OCI-LY7 (cell line): Measurements from ENCODE around the gene S100A6. TPM values are rescaled to one million over a fixed set of nuclear protein-coding genes. Genes with fewer than 3 reads are reported as not detected.

Source experiments
- BruUV-seq: library from RNA; stranded (reverse); fragments of 400-500 nt; replicated peaks from 2 replicates; lab custom pipeline; 2021; lab: Mats Ljungman, UMichigan
- CTCF ChIA-PET: fragments of 300-600 bp; sonication (Branson Sonifier 250); formaldehyde crosslinking; loops from one replicate; lab custom pipeline; 2022; ENCODE audit warnings: antibody characterized with exemption; ENCODE audit not compliant: unreplicated experiment; lab: Charles Lee
- POLR2A ChIA-PET: fragments of 300-600 bp; sonication (Branson Sonifier 250); formaldehyde crosslinking; loops from one replicate; lab custom pipeline; 2022; ENCODE audit warnings: antibody characterized with exemption; lab: Charles Lee
- DNase-seq: peaks from one replicate; pipeline ENCODE4 v3.0.0-alpha.2; 2015; ENCODE audit warnings: low spot score
- H2AFZ ChIP-seq: fragments of 200-600 bp; sonication (generic), shearing (Covaris generic); 2 replicates; pipeline ENCODE4 v1.6.1; 2014; ENCODE audit warnings: mild to moderate bottlenecking, antibody characterized with exemption, low read length, moderate library complexity
- H3K27ac ChIP-seq: fragments of 200-600 bp; sonication (generic); 2 replicates; pipeline ENCODE4 v1.5.1; 2014; ENCODE audit warnings: mixed run types, low read depth, mild to moderate bottlenecking, moderate library complexity, low read length, inconsistent platforms; ENCODE audit not compliant: poor library complexity, severe bottlenecking
- H3K36me3 ChIP-seq: fragments of 200-600 bp; sonication (generic); 2 replicates; pipeline ENCODE4 v1.6.1; 2014; ENCODE audit warnings: mild to moderate bottlenecking, antibody characterized with exemption, low read length, moderate library complexity, mixed read lengths; ENCODE audit not compliant: insufficient read depth
- H3K4me1 ChIP-seq: fragments of 200-600 bp; sonication (generic); 2 replicates; pipeline ENCODE4 v1.5.1; 2014; ENCODE audit warnings: mild to moderate bottlenecking, low read length; ENCODE audit not compliant: insufficient read depth, poor library complexity, severe bottlenecking
- H3K4me2 ChIP-seq: fragments of 200-600 bp; sonication (generic); 2 replicates; pipeline ENCODE4 v1.6.1; 2014; ENCODE audit warnings: mild to moderate bottlenecking, low read length
- H3K4me3 ChIP-seq: fragments of 200-600 bp; sonication (generic); 2 replicates; pipeline ENCODE4 v1.5.1; 2014; ENCODE audit warnings: mild to moderate bottlenecking, low read depth, low read length; ENCODE audit not compliant: poor library complexity, severe bottlenecking
- H3K79me2 ChIP-seq: fragments of 200-600 bp; sonication (generic); 2 replicates; pipeline ENCODE4 v1.6.1; 2016; ENCODE audit warnings: low read depth, mild to moderate bottlenecking, low read length, moderate library complexity, mixed read lengths; ENCODE audit not compliant: insufficient read depth
- H3K9me2 ChIP-seq: fragments of 200-600 bp; sonication (generic); 2 replicates; pipeline ENCODE4 v1.6.1; 2016; ENCODE audit warnings: mild to moderate bottlenecking, low read length, mixed read lengths; ENCODE audit not compliant: insufficient read depth
- H3K9me3 ChIP-seq: fragments of 200-600 bp; sonication (generic); 2 replicates; pipeline ENCODE4 v1.6.1; 2014; ENCODE audit warnings: mild to moderate bottlenecking, mixed run types, low read length, mixed read lengths
- H4K20me1 ChIP-seq: fragments of 200-600 bp; sonication (generic); 2 replicates; pipeline ENCODE4 v1.6.1; 2014; ENCODE audit warnings: mild to moderate bottlenecking, antibody characterized with exemption, low read length, moderate library complexity, mixed read lengths; ENCODE audit not compliant: insufficient read depth
- CTCF ChIP-seq: fragments of 200-600 bp; sonication (generic); conservative IDR thresholded peaks from 2 replicates; pipeline ENCODE4 v1.5.1; 2014; ENCODE audit warnings: mild to moderate bottlenecking, antibody characterized with exemption, low read length, moderate library complexity, mixed read lengths
- EZH2phosphoT487 ChIP-seq: fragments of 200-600 bp; sonication (generic); IDR thresholded peaks from 2 replicates; pipeline ENCODE4 v1.6.1; 2018; ENCODE audit warnings: low read depth, borderline replicate concordance, mild to moderate bottlenecking, mixed run types, antibody characterized with exemption, low read length, moderate library complexity, mixed read lengths
- intact Hi-C: fragments of 100-400 bp; cut with micrococcal nuclease; formaldehyde crosslinking; loops from one replicate; pipeline ENCODE4 v1.10.0; 2022; ENCODE audit not compliant: unreplicated experiment
- total RNA-seq, 2 experiments: library from RNA; depleted of rRNA in 1 of 2; stranded (reverse); fragments of >200 nt in 1 of 2; shearing (Covaris generic) in 1 of 2; gene quantifications; 2 replicates each; pipeline ENCODE4 v1.2.3, GENCODE V29; 2014 to 2022

S100A6 gene
- total RNA-seq, 2 experiments from 2014 or later = not detected

GRCh38 chr1:153510984-153511410, 24.8 kb downstream of the S100A6 start:
- ChIA-PET CTCF (interaction anchor here (0.7 kb wide), 1 partner anchor 61 kb away, joined by 3 read pairs; no protein-coding TSS in a partner anchor), POLR2A (interaction anchor here (0.6 to 1.8 kb wide), 2 partner anchors 54 to 61 kb away, joined by 4 to 6 read pairs; no protein-coding TSS in a partner anchor)
- H3K4me2 ChIP-seq = no peak overlapping the region
- no peaks in the 10 kb centered on the region for H3K9me3 ChIP-seq
- no peak overlapping the region for H3K27ac ChIP-seq
- BruUV-seq = no TSS peak
- H4K20me1 ChIP-seq = no peaks in the 10 kb centered on the region
- intact Hi-C loops = loop anchor here (1.0 to 10.0 kb wide), 4 partner anchors 57 to 474 kb away; partner anchors contain the start of genes ILF2, NPR1 and RAB13
- TF ChIP-seq CTCF (peak; percentile 96), EZH2phosphoT487 (no peak)
- no peaks in the 10 kb centered on the region for H3K4me1 ChIP-seq
- peak overlapping the region; percentile 79 for H2AFZ ChIP-seq
- no peaks in the 10 kb centered on the region for H3K79me2 ChIP-seq
- H3K36me3 ChIP-seq = no peaks in the 10 kb centered on the region
- peak; percentile 77 for DNase-seq
- no peak overlapping the region for H3K4me3 ChIP-seq
- no peaks in the 10 kb centered on the region for H3K9me2 ChIP-seq

DNA sequence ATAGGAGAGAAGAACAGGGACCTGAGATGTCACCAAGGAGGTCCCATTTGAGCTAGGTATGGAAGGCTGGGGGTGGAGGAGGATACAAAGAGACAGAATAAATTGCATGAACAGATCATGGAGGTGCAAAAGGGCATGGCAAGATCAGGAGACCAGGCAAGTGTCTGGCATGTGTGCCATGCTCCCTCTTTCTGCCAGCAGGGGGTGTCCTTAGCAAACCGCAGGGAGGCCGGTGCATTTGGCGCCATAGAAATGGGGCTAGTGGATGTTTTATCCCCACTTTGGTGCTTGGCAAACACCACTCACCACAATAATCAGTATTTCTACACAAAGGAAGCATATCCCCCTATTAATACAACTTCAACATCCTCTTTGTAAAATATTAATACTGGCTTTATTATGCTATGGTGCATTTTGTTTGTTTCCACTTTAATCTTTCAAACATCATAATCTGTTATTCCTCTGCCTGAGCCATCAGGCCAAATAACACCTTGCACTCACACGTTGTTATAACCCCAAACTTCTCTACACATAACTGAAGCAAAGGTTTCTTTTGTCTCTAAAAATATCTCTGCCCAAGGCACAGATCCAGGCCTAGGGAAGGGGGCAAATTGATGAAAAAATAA, 25.9 kb downstream of the S100A6 start:
- Histone ChIP-seq H3K36me3 (no peaks in the 10 kb centered on the region), H2AFZ (no peak overlapping the region; the same call in 1 of the 2 replicates), H4K20me1 (no peaks in the 10 kb centered on the region), H3K4me3 (no peak overlapping the region), H3K79me2 (no peaks in the 10 kb centered on the region), H3K4me2 (no peak overlapping the region), H3K4me1 (no peaks in the 10 kb centered on the region), H3K9me2 (no peaks in the 10 kb centered on the region), H3K27ac (no peak overlapping the region), H3K9me3 (no peaks in the 10 kb centered on the region)
- intact Hi-C loops = loop anchor here (10.0 kb wide), 2 partner anchors 165 to 475 kb away; partner anchors contain the start of genes ILF2, NPR1 and RAB13
- no TSS peak for BruUV-seq
- peak; percentile 93 for TF ChIP-seq CTCF
- no peak for TF ChIP-seq EZH2phosphoT487
- POLR2A ChIA-PET = no interaction called here
- CTCF ChIA-PET = no interaction called here
- peak; percentile 63 for DNase-seq

GRCh38 chr1:153509036-153509435, 26.8 kb downstream of the S100A6 start:
- no peaks in the 10 kb centered on the region for H3K36me3 ChIP-seq
- H3K27ac ChIP-seq = no peak overlapping the region
- H3K9me3 ChIP-seq = no peaks in the 10 kb centered on the region
- ChIA-PET CTCF (no interaction called here), POLR2A (interaction anchor here (0.6 kb wide), 1 partner anchor 85 kb away, joined by 3 read pairs; no protein-coding TSS in a partner anchor)
- no peaks in the 10 kb centered on the region for H3K9me2 ChIP-seq
- no peaks in the 10 kb centered on the region for H4K20me1 ChIP-seq
- no peaks in the 10 kb centered on the region for H3K79me2 ChIP-seq
- H3K4me3 ChIP-seq = no peak overlapping the region
- H3K4me2 ChIP-seq = no peak overlapping the region
- no peak for DNase-seq
- no peak for TF ChIP-seq EZH2phosphoT487
- H2AFZ ChIP-seq = no peak overlapping the region
- BruUV-seq = no TSS peak
- H3K4me1 ChIP-seq = no peaks in the 10 kb centered on the region
- intact Hi-C loops = no loop called here
